ENCODE measurements around the gene CNTN5. TPM values are rescaled to one million over a fixed set of nuclear protein-coding genes. Genes with fewer than 3 reads are reported as not detected.
A peak's percentile ranks its signal among the peaks of the same experiment; 100 is the strongest.

The CNTN5 gene
- polyA plus RNA-seq (2012; rRNA removed) = not detected in 2 replicates
- not detected in 2 replicates for polyA plus RNA-seq (2012; cell fraction: cytosol; rRNA removed)
- polyA plus RNA-seq (2012; cell fraction: nucleus; rRNA removed) = not detected in 2 replicates

GRCh38 chr11:99020352-99021225, at the start of gene CNTN5:
TSS of gene CNTN5 (plus strand) at chr11:99020949.
- WGBS (ENCODE audit: low lambda C conversion rate) = 4% methylated on average over 30 of the region's 57 CpGs
- ChIA-PET POLR2A (no interaction called here), CTCF (interaction anchor here (0.7 kb wide), 1 partner anchor 667 kb away, joined by 4 read pairs; no protein-coding TSS in a partner anchor)
- peaks cover 9% of the 10 kb centered on the region; the same call in 1 of the 2 replicates for H3K27me3 ChIP-seq (ENCODE audit: insufficient read depth)
- peak within 1 kb of the TSS; percentile 58; the same call in 1 of the 2 replicates for H2AFZ ChIP-seq (ENCODE audit: low read depth)
- H3K27ac ChIP-seq (ENCODE audit: low read depth in 2 of 2, low read length in 1 of 2) = no peak within 1 kb of the TSS
- peaks cover 0 to 9% of the 10 kb centered on the region in 2 experiments; a peak in 1 of 4 replicates for H3K4me1 ChIP-seq (ENCODE audit: control insufficient read depth in 1 of 2, insufficient read depth in 2 of 2, low read depth in 1 of 2, low read length in 1 of 2)
- H3K9me2 ChIP-seq = no peaks in the 10 kb centered on the region
- no peaks in the 10 kb centered on the region for H4K20me1 ChIP-seq (ENCODE audit: insufficient read depth)
- TF ChIP-seq CHD2 (IDR thresholded peaks at IDR 0.05; ENCODE audit: low read length, partially characterized antibody) = no peak
- TF ChIP-seq RFX5 (IDR thresholded peaks at IDR 0.05; ENCODE audit: low read length) = no peak
- no peak for TF ChIP-seq POLR2AphosphoS5 (IDR thresholded peaks at IDR 0.05; ENCODE audit: low read depth, low read length)
- TF ChIP-seq EP300 (IDR thresholded peaks at IDR 0.05; ENCODE audit: borderline replicate concordance in 1 of 2, low read depth in 1 of 2, low read length in 1 of 2) = no peak
- TF ChIP-seq TCF12 (IDR thresholded peaks at IDR 0.05) = no peak
- no peak for TF ChIP-seq RXRA (IDR thresholded peaks at IDR 0.05; ENCODE audit: borderline replicate concordance, low read depth)
- no peak for TF ChIP-seq SIN3A (IDR thresholded peaks at IDR 0.05; ENCODE audit: borderline replicate concordance, low read depth, low read length)
- TF ChIP-seq RCOR1 (IDR thresholded peaks at IDR 0.05; ENCODE audit: low read length) = no peak
- TF ChIP-seq SMC3 (IDR thresholded peaks at IDR 0.05; ENCODE audit: low read depth, low read length) = no peak
- TF ChIP-seq FOSL2 (IDR thresholded peaks at IDR 0.05; ENCODE audit: borderline replicate concordance, low read depth) = no peak
- no peak for TF ChIP-seq JUND (IDR thresholded peaks at IDR 0.05)
- no peak for TF ChIP-seq GATA2 (CRISPR knock-in tag; IDR thresholded peaks at IDR 0.05)
- TF ChIP-seq, protein P1, sequence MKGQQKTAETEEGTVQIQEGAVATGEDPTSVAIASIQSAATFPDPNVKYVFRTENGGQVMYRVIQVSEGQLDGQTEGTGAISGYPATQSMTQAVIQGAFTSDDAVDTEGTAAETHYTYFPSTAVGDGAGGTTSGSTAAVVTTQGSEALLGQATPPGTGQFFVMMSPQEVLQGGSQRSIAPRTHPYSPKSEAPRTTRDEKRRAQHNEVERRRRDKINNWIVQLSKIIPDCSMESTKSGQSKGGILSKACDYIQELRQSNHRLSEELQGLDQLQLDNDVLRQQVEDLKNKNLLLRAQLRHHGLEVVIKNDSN (IDR thresholded peaks at IDR 0.05; ENCODE audit: borderline replicate concordance, low read depth) = no peak
- no peak for TF ChIP-seq ELF1 (IDR thresholded peaks at IDR 0.05)
- H3K36me3 ChIP-seq (replicated peaks in 1 of 2; ENCODE audit: control insufficient read depth in 1 of 2, insufficient read depth in 2 of 2, low read length in 1 of 2) = no peaks in the 10 kb centered on the region
- H3K4me2 ChIP-seq = peak within 1 kb of the TSS; percentile 75
- peak; percentile 55 for DNase-seq
- H3K79me2 ChIP-seq (ENCODE audit: insufficient read depth) = no peaks in the 10 kb centered on the region
- H3F3A ChIP-seq (replicated peaks; ENCODE audit: insufficient read depth) = no peaks in the 10 kb centered on the region
- H3K4me3 ChIP-seq (ENCODE audit: low read depth in 2 of 2, low read length in 1 of 2) = peak within 1 kb of the TSS; percentile 31 to 55
- H3K9me3 ChIP-seq = no peaks in the 10 kb centered on the region; the same call in 1 of the 2 replicates
- no peak within 1 kb of the TSS for H3K9ac ChIP-seq

GRCh38 chr11:98979205-98979604, 41.5 kb upstream of the CNTN5 start:
- Histone ChIP-seq H3K9me3 (no peaks in the 10 kb centered on the region), H3K9me2 (no peaks in the 10 kb centered on the region), H3K4me3 (ENCODE audit: low read depth in 2 of 2, low read length in 1 of 2) (no peak overlapping the region), H3K4me1 (ENCODE audit: control insufficient read depth in 1 of 2, insufficient read depth in 2 of 2, low read depth in 1 of 2, low read length in 1 of 2) (no peaks in the 10 kb centered on the region), H3K79me2 (ENCODE audit: insufficient read depth) (no peaks in the 10 kb centered on the region), H4K20me1 (ENCODE audit: insufficient read depth) (no peaks in the 10 kb centered on the region), H2AFZ (ENCODE audit: low read depth) (no peak overlapping the region), H3K9ac (no peak overlapping the region), H3K4me2 (no peak overlapping the region), H3K36me3 (replicated peaks in 1 of 2; ENCODE audit: control insufficient read depth in 1 of 2, insufficient read depth in 2 of 2, low read length in 1 of 2) (no peaks in the 10 kb centered on the region), H3K27me3 (ENCODE audit: insufficient read depth) (no peaks in the 10 kb centered on the region), H3K27ac (ENCODE audit: low read depth in 2 of 2, low read length in 1 of 2) (no peak overlapping the region), H3F3A (replicated peaks; ENCODE audit: insufficient read depth) (no peaks in the 10 kb centered on the region)
- ChIA-PET CTCF (no interaction called here), POLR2A (no interaction called here)
- DNase-seq = no peak
- 0% methylated on average over 2 of the region's 2 CpGs for WGBS (ENCODE audit: low lambda C conversion rate)
- TF ChIP-seq NRF1 (IDR thresholded peaks at IDR 0.05; ENCODE audit: low read depth, low read length) = no peak

Measured in SK-N-SH (cell line).